Body of pancreas (tissue), 4 donors: ENCODE data around the gene GSK3B. TPM values are rescaled to one million over a fixed set of nuclear protein-coding genes. Genes with fewer than 3 reads are reported as not detected.
A peak's percentile ranks its signal among the peaks of the same experiment; 100 is the strongest.

Experiments used
- ATAC-seq: fragments of 150-250 bp; one replicate; pipeline ENCODE4 v1.9.1; 2016
- DNase-seq, 4 donors: peaks; one replicate each; pipeline ENCODE4 v3.0.0-alpha.2; 2019
- H3K27ac ChIP-seq, 4 donors: fragments of 200-600 bp; sonication (generic); 1 replicate in 3 of 4; 2 replicates in 1 of 4; pipeline versions ENCODE4 v1.5.1 to v1.6.1; 2016 to 2019; ENCODE audit warnings: mild to moderate bottlenecking in 1 of 4, mixed read lengths in 1 of 4, moderate library complexity in 1 of 4
- H3K27me3 ChIP-seq, 2 donors: fragments of 200-600 bp; sonication (generic); one replicate each; pipeline ENCODE4 v1.6.0; 2016; ENCODE audit warnings: mild to moderate bottlenecking in 1 of 2
- H3K36me3 ChIP-seq, 2 donors: fragments of 200-600 bp; sonication (generic); replicated peaks in 1 of 2; 2 replicates each; pipeline ENCODE4 v1.5.1; 2016; ENCODE audit warnings: low read depth in 2 of 2; ENCODE audit not compliant: insufficient read depth in 1 of 2
- H3K4me1 ChIP-seq: fragments of 200-600 bp; sonication (generic); one replicate; pipeline ENCODE4 v1.6.0; 2016
- H3K4me3 ChIP-seq, 2 donors: fragments of 200-600 bp; sonication (generic); 1 replicate in 1 of 2; 2 replicates in 1 of 2; pipeline ENCODE4 v1.5.1; 2016 to 2019
- H3K9me3 ChIP-seq, 3 donors: fragments of 200-600 bp; sonication (generic); 1 replicate in 2 of 3; 2 replicates in 1 of 3; pipeline ENCODE4 v1.5.1; 2016
- CTCF ChIP-seq, 7 experiments: fragments of 450-650 bp in 4 of 7; fragments of 200-600 bp in 3 of 7; sonication (generic) in 3 of 7; IDR thresholded peaks; one replicate each; pipeline ENCODE4 v1.5.1; 2016 to 2019; ENCODE audit warnings: antibody characterized with exemption in 7 of 7
- POLR2A ChIP-seq, 3 donors: fragments of 450-650 bp; IDR thresholded peaks; one replicate each; pipeline ENCODE4 v1.6.1; 2016; ENCODE audit warnings: antibody characterized with exemption in 3 of 3, mild to moderate bottlenecking in 2 of 3
- WGBS, 2 donors: methylation state at CpG; one replicate each; pipeline ENCODE4 v1.1.5; 2017; 5-methylcytosine and 5-hydroxymethylcytosine counted together
- intact Hi-C: fragments of 100-400 bp; cut with DNase I; formaldehyde crosslinking; loops from one replicate; pipeline ENCODE4 v1.15.1; 2023
- total RNA-seq, 2 donors: library from RNA; depleted of rRNA; stranded (reverse); fragments of >200 nt; gene quantifications; one replicate each; pipeline ENCODE4 v1.1.0, GENCODE V29; 2016

GSK3B gene
- total RNA-seq, 2 donors from 2014 or later: 15.0 to 18.8 TPM

- intact Hi-C loops: no loop called here
- no peak for TF ChIP-seq CTCF (IDR thresholded peaks at IDR 0.05)
- TF ChIP-seq POLR2A (IDR thresholded peaks at IDR 0.05): no peak
- no peaks in the 10 kb centered on the region for H3K27me3 ChIP-seq
- H3K27ac ChIP-seq: no peak overlapping the region
- no peak for DNase-seq
- no peak overlapping the region for H3K4me3 ChIP-seq
- ATAC-seq: no peak
- no peaks in the 10 kb centered on the region for H3K9me3 ChIP-seq
- H3K36me3 ChIP-seq: peaks cover 0 to 1% of the 10 kb centered on the region in 2 donors
- no peaks in the 10 kb centered on the region for H3K4me1 ChIP-seq
- 96 to 97% methylated on average over 7 of the region's 7 CpGs for WGBS, 2 donors
Measured at GRCh38 chr3:119924111-119925094, 169.8 kb downstream of the GSK3B start.

GRCh38 chr3:119918992-119919933, 175.0 kb downstream of the GSK3B start:
- intact Hi-C loops: no loop called here
- Histone ChIP-seq H3K36me3 (peaks cover 0 to 3% of the 10 kb centered on the region in 2 donors), H3K27ac (no peak overlapping the region), H3K9me3 (no peaks in the 10 kb centered on the region), H3K4me1 (peaks cover 3% of the 10 kb centered on the region), H3K4me3 (no peak overlapping the region), H3K27me3 (no peaks in the 10 kb centered on the region)
- peak in 1 of 7 experiments; percentile 7 for TF ChIP-seq CTCF (IDR thresholded peaks at IDR 0.05)
- no peak for TF ChIP-seq POLR2A (IDR thresholded peaks at IDR 0.05)
- ATAC-seq: no peak
- DNase-seq: no peak
- 74 to 75% methylated on average over 6 of the region's 6 CpGs for WGBS, 2 donors

- H3K36me3 ChIP-seq: peaks cover 0 to 1% of the 10 kb centered on the region in 2 donors
- no peak for ATAC-seq
- no peak for DNase-seq
- intact Hi-C loops: no loop called here
- H3K4me1 ChIP-seq: peaks cover 11% of the 10 kb centered on the region
- no peaks in the 10 kb centered on the region for H3K9me3 ChIP-seq
- 93% methylated on average over 3 of the region's 3 CpGs for WGBS, 2 donors
- H3K27me3 ChIP-seq: no peaks in the 10 kb centered on the region
- TF ChIP-seq POLR2A (IDR thresholded peaks at IDR 0.05) (no peak), CTCF (IDR thresholded peaks at IDR 0.05) (no peak)
- no peak overlapping the region for H3K27ac ChIP-seq
- no peak overlapping the region for H3K4me3 ChIP-seq
Measured at GRCh38 chr3:119913021-119913420, 181.2 kb downstream of the GSK3B start.

GRCh38 chr3:119912220-119912619, 182.0 kb downstream of the GSK3B start:
- ATAC-seq (no peak), DNase-seq (no peak)
- Histone ChIP-seq H3K4me1 (peaks cover 11% of the 10 kb centered on the region), H3K9me3 (no peaks in the 10 kb centered on the region), H3K4me3 (no peak overlapping the region), H3K27me3 (no peaks in the 10 kb centered on the region), H3K36me3 (peaks cover 0 to 1% of the 10 kb centered on the region in 2 donors), H3K27ac (no peak overlapping the region)
- 66 to 91% methylated on average over 2 of the region's 2 CpGs for WGBS, 2 donors
- intact Hi-C loops: no loop called here
- TF ChIP-seq CTCF (IDR thresholded peaks at IDR 0.05): no peak
- TF ChIP-seq POLR2A (IDR thresholded peaks at IDR 0.05): no peak
